EL (cell line): ENCODE data around the gene MZF1.
"Not testable (repeated sequence)": the region's sequence is repeated elsewhere in the genome, so short reads cannot be mapped to it uniquely, and the experiment has no call there.

Experiments used
- DNase-seq: peaks from one replicate; pipeline ENCODE4 v3.0.0-alpha.2; 2016

Gene MZF1

DNA sequence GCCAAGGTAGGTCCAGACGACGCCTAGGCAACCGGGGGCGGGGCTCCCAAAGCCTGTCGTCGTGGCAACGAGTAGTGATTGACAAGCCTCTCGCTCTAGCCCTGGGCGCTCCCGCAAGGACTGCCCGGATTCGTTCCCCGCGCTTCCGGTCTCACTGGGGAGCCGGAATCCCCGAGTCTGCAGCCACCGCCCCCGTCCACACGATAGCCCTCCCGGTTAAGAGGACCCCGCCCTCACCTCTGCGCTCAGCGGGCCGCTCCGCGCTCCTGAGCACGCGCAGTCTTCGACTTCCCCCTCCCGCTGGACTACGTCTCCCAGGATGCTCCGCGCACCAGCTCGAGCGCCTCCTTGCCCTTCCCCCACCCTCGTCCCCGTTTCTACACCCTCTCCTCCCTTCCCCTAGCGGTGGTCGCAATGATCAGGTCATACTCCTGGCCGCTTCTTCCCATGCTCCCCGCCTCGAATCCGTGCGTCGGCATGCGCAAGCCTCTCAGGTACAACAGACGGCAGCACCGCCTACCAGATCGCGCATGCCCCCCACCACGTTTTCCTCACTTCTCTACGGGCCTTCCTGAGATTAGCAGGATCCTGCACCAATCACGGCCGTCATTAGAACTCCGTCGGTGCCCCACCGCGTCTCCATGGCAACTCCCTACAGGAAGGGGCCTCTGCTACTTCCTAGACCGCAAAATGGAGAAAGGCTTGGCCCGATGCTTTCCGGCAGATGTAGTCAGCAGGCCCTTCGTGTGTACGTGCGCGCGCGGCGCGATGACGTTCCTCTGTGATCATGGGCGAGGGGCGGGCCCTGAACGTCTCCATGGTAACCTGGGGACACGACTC, at the start of gene MZF1:
MZF1 (minus strand) TSS at position 518 of the 840 bp plus-strand sequence. CDS start 1,946 bp downstream, outside the sequence.
- peak; percentile 100 for DNase-seq

DNA sequence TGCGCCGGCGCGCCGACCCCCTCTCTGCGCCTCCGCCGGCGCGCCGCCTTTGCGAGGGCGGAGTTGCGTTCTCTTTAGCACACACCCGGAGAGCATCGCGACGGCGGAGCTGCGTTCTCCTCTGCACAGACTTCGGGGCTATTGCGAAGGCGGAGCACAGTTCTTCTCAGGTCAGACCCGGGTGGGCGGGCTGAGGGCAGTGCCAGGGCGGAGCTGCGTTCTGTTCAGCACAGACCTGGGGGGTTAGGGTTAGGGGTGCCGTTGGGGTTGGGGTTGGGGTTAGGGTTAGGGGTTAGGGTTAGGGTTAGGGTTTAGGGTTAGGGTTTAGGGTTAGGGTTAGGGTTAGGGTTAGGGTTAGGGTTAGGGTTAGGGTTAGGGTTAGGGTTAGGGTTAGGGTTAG, 34.1 kb upstream of the MZF1 start:
- DNase-seq = not testable (repeated sequence)

GRCh38 chr19:58606251-58606896, 33.2 kb upstream of the MZF1 start:
- not testable (repeated sequence) for DNase-seq

GRCh38 chr19:58586133-58586765, 13.1 kb upstream of the MZF1 start:
- DNase-seq = no peak

- DNase-seq = no peak
These were observed 12.5 kb upstream of the MZF1 start for GRCh38 chr19:58585442-58586132.

- DNase-seq = no peak
These were observed 11.6 kb upstream of the MZF1 start for GRCh38 chr19:58584498-58585441.

GRCh38 chr19:58582985-58583384, 9.8 kb upstream of the MZF1 start:
- DNase-seq = no peak

DNA sequence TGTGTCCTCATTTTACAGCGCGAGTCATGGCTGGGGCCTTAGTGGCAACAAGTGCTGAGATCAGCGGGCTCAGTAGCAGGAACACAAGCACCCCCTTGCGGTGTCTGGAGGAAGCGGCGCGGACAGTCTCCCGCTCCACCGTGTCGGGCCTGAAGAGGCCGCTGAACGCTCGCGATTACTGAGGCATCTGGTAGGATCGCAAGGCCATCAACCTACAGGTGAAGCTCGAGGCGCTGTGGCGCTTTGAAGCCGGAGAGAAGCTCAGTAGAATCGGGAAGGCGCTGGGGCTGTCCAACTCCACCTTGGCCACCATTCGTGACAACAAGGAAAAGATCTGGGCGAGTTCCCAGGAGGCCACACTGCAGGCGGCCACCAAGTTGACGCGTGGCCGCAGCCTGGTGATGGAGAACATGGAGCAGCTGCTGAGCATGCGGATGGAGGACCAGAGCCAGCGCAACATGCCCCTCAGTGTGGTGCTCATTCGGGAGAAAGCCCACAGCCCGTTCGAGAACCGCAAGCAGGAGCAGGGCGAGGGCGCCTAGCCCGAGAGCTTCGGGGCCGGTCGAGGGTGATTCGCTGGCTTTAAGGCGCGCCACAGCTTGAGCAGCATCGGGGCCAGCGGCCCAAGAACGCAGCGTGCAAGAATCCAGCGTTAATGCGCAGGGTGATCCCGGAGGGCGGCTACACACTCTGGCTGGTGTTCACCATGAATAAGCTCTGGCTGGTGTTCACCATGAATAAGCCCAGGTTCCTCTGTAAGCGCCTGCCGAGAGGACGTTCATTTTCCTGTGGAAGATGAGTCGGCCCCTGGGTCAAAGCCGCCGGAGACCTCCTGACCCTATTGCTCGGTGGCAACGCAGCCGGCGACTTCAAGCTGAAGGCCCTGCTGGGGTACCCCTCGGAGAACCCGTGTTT, 8.3 kb upstream of the MZF1 start:
- DNase-seq = peak; percentile 82

- DNase-seq = no peak
These were observed 6.5 kb upstream of the MZF1 start for GRCh38 chr19:58579473-58580142.

GRCh38 chr19:58578012-58578925, 5.1 kb upstream of the MZF1 start:
- DNase-seq = no peak

- DNase-seq = not testable (repeated sequence)
These were observed 4.4 kb upstream of the MZF1 start for GRCh38 chr19:58577581-58577980.

DNA sequence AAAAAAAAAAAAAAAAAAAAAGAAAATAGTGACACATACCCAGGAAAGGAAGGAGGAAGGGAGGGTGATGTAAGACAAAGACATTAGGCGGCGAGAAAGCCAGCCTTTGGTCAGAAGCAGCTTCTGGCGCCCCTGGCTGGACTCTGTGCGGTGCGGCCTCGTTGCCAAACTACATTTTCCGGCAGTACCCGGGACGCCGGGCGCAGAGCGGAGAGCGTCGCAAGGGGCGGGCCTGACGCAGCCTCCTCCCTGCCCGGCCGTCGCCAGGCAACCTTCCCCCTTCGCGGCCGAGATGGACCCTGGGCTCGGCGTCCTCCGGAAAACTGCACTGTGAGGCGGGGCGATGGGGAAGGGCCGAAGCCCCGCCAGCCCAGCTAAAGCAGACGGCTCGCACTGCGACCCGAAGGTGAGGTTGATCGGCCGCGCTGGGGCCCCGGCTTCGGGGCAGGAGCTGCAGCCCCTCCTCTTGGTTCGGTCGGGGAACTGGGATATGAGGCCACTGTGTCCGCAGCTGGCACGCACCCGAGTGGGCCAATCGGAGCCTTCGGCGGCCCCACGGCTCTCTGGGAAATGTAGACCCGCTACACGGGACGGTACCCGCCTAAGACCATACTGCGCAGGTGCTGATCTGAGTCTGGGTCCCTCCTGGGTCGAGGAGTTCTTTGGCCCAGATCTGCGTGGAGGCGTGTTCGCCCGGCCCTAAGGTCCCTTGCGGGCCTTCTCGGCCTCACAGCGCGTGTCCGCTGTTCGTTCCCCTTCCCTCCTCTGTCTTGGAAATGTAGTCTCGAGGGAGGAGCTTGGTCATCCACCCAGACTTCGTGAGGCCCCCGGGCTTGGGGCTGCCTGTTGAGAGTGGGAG, 2.3 kb upstream of the MZF1 start:
- peak; percentile 91 for DNase-seq

GRCh38 chr19:58573658-58574164, 576 bp upstream of the MZF1 start:
- DNase-seq = no peak

DNA sequence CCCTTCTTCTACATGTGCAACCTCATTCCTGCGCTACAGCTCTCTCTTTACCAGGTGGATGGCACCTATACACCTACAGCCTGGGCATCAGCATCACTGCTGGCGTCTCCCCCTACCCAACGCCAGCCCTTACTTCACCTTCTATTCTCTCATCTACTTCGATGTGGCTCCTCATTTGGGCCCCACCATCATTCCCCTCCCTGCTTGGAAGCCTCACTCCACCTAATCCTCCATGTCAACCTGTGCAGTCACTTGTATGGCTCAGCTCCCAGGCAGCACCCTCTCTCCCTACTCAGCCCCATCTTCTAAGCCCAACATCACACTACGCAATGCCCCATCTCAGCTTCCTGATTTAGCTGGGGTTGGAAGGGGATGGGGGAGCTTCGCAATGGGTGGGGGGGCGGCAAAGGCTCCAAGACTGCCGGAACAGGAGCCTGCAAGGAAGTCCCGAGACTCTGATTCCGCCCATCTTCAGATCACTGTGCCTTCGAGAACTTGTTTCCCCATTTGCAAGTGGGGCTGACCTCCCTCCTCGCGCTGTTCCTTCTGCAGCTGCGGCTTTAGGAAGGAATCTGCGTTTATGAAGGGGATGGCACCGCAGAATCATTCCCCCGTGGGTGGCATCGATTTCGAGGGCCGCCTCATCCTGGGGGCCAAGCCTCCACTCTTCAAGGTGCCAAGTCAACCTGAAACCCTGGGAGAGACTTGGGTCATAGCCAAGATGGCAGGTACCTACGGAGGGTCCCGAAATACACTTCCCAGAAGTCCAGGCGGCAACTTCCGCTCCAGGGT, 913 bp downstream of the MZF1 start:
- DNase-seq = no peak

GRCh38 chr19:58571575-58571947, 1.6 kb downstream of the MZF1 start:
- DNase-seq = no peak

DNA sequence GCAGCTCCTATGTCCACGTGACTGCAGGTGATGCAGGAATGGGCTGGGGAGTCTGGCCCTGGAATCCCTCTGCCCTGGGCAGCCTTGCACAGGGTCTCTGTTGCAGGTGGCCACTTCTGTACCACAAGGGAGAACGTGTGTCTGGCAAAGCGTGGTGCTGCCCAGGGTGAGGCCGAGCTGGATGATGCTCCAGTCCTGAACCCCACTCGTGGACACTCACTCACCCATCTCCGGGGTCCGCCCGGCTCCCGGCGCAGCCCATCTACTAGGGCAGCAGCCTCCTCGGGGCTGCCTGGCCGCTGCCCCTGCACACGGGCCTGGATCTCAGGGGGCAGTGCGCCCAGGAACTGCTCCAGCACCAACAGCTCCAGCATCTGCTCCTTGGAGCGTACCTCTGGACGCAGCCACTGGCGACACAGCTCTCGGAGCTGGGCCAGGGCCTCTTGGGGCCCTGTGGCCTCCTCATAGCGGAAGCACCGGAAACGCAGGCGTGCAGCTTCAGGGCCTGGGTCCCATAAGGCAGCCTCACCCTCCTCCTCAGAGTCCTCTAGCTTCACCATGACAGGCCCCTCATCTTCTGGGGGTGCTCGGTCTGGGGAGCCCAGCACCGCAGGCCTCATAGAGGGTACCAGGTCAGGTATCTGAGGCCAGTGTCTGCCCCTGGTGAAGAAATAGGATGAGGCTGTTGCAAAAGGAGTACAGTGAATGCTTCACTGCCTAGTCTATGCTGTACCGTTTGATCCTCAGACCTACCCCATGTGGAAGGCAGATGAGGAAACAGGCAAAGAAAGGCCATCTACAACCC, 2.2 kb downstream of the MZF1 start:
- DNase-seq = no peak
